HepG2 (cell line): ENCODE measurements around the gene LANCL3. TPM values are rescaled to one million over a fixed set of nuclear protein-coding genes. Genes with fewer than 3 reads are reported as not detected.

ENCODE experiments used
- DZIP1 ChIP-seq: sonication (generic); formaldehyde crosslinking; IDR thresholded peaks from 2 replicates; pipeline ENCODE4 v1.5.0; 2020; ENCODE audit warnings: mild to moderate bottlenecking, missing genetic modification reagents
- NONO ChIP-seq, 2 experiments: fragments of 450-650 bp in 1 of 2; sonication (generic) in 1 of 2; formaldehyde crosslinking in 1 of 2; IDR thresholded peaks in 1 of 2; conservative IDR thresholded peaks in 1 of 2; 2 replicates each; pipeline versions ENCODE4 v1.6.1 to v1.8.0; 2017 to 2022; ENCODE audit warnings: mild to moderate bottlenecking in 1 of 2, missing genetic modification reagents in 1 of 2, moderate library complexity in 1 of 2
- ZFP36L1 ChIP-seq: sonication (generic); formaldehyde crosslinking; IDR thresholded peaks from 2 replicates; pipeline ENCODE4 v1.8.0; 2022; ENCODE audit warnings: mild to moderate bottlenecking, missing genetic modification reagents, moderate library complexity
- ZNF777 ChIP-seq: sonication (generic); formaldehyde crosslinking; IDR thresholded peaks from 2 replicates; pipeline ENCODE4 v1.4.0; 2020; ENCODE audit warnings: missing genetic modification reagents
- polyA plus RNA-seq, 8 experiments: library from polyadenylated mRNA; depleted of rRNA in 3 of 8; stranded (reverse) in 7 of 8; unstranded in 1 of 8; fragments of >200 nt; fragmentation: Illumina TruSeq in 4 of 8; extraction: Trizol in 4 of 8; gene quantifications; 2 replicates each; pipeline versions ENCODE4 v1.2.1 to v1.2.3, GENCODE V29; 2011 to 2016; ENCODE audit warnings: low read depth in 4 of 8, missing spikeins in 1 of 8, mixed read lengths in 1 of 8; ENCODE audit not compliant: insufficient read depth in 1 of 8
- total RNA-seq, 5 experiments: library from RNA; depleted of rRNA; stranded (reverse); fragments of >200 nt; fragmentation: Illumina TruSeq; extraction: Trizol; gene quantifications; 2 replicates each; pipeline ENCODE4 v1.2.3, GENCODE V29; 2016; ENCODE audit warnings: low read depth in 1 of 5
- TF ChIP-seq, protein P1 (sequence below): IDR thresholded peaks from 2 replicates; pipeline ENCODE4 v1.6.1; 2016; ENCODE audit warnings: missing biosample characterization, missing genetic modification reagents, low read depth

LANCL3 gene
- total and polyA plus RNA-seq, 2 of the 13 experiments (the other 11 are each of a cell fraction or from before 2014, with no cell fraction given), result not detected

GRCh38 chrX:37726346-37726745, 154.9 kb downstream of the LANCL3 start (continued):
- TF ChIP-seq DZIP1 (no peak), ZFP36L1 (CRISPR knock-in tag) (no peak), ZNF777 (no peak), NONO (IDR thresholded peaks at IDR 0.05) (no peak), NONO (CRISPR knock-in tag; conservative IDR thresholded peaks at IDR 0.05) (no peak)
- TF ChIP-seq, protein P1, sequence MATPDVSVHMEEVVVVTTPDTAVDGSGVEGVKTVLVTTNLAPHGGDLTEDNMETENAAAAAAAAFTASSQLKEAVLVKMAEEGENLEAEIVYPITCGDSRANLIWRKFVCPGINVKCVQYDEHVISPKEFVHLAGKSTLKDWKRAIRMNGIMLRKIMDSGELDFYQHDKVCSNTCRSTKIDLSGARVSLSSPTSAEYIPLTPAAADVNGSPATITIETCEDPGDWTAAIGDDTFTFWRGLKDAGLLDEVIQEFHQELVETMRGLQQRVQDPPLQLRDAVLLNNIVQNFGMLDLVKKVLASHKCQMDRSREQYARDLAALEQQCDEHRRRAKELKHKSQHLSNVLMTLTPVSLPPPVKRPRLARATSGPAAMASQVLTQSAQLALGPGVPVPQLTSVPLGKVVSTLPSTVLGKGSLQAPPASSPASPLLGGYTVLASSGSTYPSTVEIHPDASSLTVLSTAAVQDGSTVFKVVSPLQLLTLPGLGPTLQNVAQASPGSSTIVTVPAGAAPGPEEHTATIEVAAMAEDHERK (CRISPR knock-in tag), result no peak

Other genes with a start within 250 kb of the LANCL3 start
- 4.5 and 5.0 TPM in 2 replicates for gene PRRG1, start 222.3 kb upstream of the LANCL3 start, total RNA-seq (2016; rRNA removed; fragmentation: Illumina TruSeq; extraction: Trizol)
- 7.2 and 11.0 TPM in 2 replicates for gene PRRG1, start 222.3 kb upstream of the LANCL3 start, polyA plus RNA-seq (2011; rRNA removed)
- not detected in 2 replicates for gene XK, start 114.1 kb downstream of the LANCL3 start, total RNA-seq (2016; rRNA removed; fragmentation: Illumina TruSeq; extraction: Trizol)
- gene XK, start 114.1 kb downstream of the LANCL3 start, polyA plus RNA-seq (2011; rRNA removed), result not detected in 2 replicates
- not detected in 2 replicates for gene CYBB, start 208.4 kb downstream of the LANCL3 start, total RNA-seq (2016; rRNA removed; fragmentation: Illumina TruSeq; extraction: Trizol)
- not detected in 2 replicates for gene CYBB, start 208.4 kb downstream of the LANCL3 start, polyA plus RNA-seq (2011; rRNA removed)